Esophagus muscularis mucosa (tissue), 3 donors: ENCODE results near the gene ELOVL6.

Source experiments
- CTCF ChIP-seq, 3 experiments: fragments of 200-600 bp in 2 of 3; fragments of 450-650 bp in 1 of 3; sonication (generic) in 2 of 3; IDR thresholded peaks; one replicate each; pipeline ENCODE4 v1.5.1; 2017 to 2019; ENCODE audit warnings: antibody characterized with exemption in 3 of 3, mild to moderate bottlenecking in 2 of 3, moderate library complexity in 1 of 3
- POLR2A ChIP-seq: fragments of 450-650 bp; IDR thresholded peaks from one replicate; pipeline ENCODE4 v1.6.1; 2017; ENCODE audit warnings: antibody characterized with exemption, moderate library complexity, mild to moderate bottlenecking, low read depth
- POLR2AphosphoS5 ChIP-seq, 2 donors: sonication (generic); formaldehyde crosslinking; IDR thresholded peaks; one replicate each; pipeline ENCODE4 v1.6.1; 2017; ENCODE audit warnings: antibody characterized with exemption in 2 of 2

- TF ChIP-seq POLR2A (no peak), CTCF (IDR thresholded peaks at IDR 0.05) (no peak), POLR2AphosphoS5 (IDR thresholded peaks at IDR 0.05) (no peak)
Observed at GRCh38 chr4:110108422-110108821, 90.0 kb downstream of the ELOVL6 start.
